Mucosa of rectum (tissue), 2 donors: ENCODE measurements around the gene KCNJ3.

Experiments used
- H3K27ac ChIP-seq, 2 donors: one replicate each; pipeline ENCODE4 v1.7.0; 2013; ENCODE audit warnings: inconsistent platforms in 2 of 2, low read depth in 2 of 2, low read length in 2 of 2
- H3K27me3 ChIP-seq, 2 donors: one replicate each; pipeline ENCODE4 v1.7.0; 2013; ENCODE audit warnings: low read length in 2 of 2; ENCODE audit not compliant: control insufficient read depth in 2 of 2, insufficient read depth in 2 of 2
- H3K36me3 ChIP-seq, 2 donors: one replicate each; pipeline ENCODE4 v1.7.0; 2013; ENCODE audit warnings: low read length in 2 of 2; ENCODE audit not compliant: control insufficient read depth in 2 of 2, insufficient read depth in 2 of 2
- H3K4me1 ChIP-seq, 2 donors: one replicate each; pipeline ENCODE4 v1.7.0; 2013; ENCODE audit warnings: low read length in 2 of 2, mild to moderate bottlenecking in 1 of 2; ENCODE audit not compliant: control insufficient read depth in 2 of 2, insufficient read depth in 2 of 2
- H3K4me3 ChIP-seq, 2 donors: one replicate each; pipeline ENCODE4 v1.7.0; 2013; ENCODE audit warnings: low read length in 2 of 2
- H3K9ac ChIP-seq, 2 donors: one replicate each; pipeline ENCODE4 v1.7.0; 2013; ENCODE audit warnings: low read length in 2 of 2, low read depth in 1 of 2, mild to moderate bottlenecking in 1 of 2
- H3K9me3 ChIP-seq, 2 donors: one replicate each; pipeline ENCODE4 v1.7.0; 2013; ENCODE audit warnings: low read length in 2 of 2; ENCODE audit not compliant: control insufficient read depth in 2 of 2
- donor health status: healthy.
- donor health status: Normal muscosa, but diverticular disease.

Gene KCNJ3

DNA sequence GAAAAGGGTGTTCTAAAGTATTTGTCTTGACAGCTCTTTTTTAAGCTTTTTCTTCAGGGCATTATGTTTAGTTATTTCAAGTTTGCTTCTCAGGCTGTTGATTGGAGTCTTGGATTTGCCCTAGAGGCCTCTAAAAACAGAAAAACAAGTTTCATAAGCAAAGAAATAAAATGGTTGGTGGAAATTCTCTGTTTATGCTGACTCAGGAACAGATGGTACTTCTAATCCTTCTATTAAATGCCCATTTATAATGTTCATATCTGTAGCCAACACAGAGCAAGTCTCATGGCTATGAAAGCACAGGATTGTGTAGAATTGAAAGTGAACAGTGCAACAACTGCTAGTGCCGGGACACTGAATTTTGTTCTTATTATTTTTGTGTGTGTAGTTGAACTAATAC lies 60.4 kb downstream of the KCNJ3 start:
- Histone ChIP-seq H3K27ac (no peak overlapping the region), H3K27me3 (no peaks in the 10 kb centered on the region), H3K36me3 (no peaks in the 10 kb centered on the region), H3K4me1 (no peaks in the 10 kb centered on the region), H3K9ac (no peak overlapping the region), H3K9me3 (no peaks in the 10 kb centered on the region), H3K4me3 (no peak overlapping the region)

DNA sequence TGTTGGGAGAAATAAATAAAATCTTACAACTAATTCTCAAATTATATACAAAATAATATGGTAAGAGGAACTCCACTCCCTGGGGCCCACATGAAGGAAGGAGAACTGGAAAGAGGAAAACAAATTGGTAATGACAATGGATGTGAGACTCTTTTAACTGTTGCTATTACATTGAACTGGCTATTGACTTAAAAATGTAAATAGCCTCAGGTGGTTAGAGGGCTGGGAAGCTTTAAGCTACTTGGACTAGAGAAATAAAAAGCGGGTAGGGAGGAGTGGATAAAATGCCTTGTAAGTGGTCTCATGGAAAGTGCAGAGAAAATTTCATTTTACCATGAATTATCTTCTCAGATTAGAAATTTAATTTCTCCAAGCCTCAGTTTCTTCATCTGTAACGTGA lies 64.1 kb downstream of the KCNJ3 start:
- Histone ChIP-seq H3K9me3 (no peaks in the 10 kb centered on the region), H3K9ac (no peak overlapping the region), H3K4me3 (no peak overlapping the region), H3K27ac (no peak overlapping the region), H3K4me1 (no peaks in the 10 kb centered on the region), H3K27me3 (no peaks in the 10 kb centered on the region), H3K36me3 (no peaks in the 10 kb centered on the region)

DNA sequence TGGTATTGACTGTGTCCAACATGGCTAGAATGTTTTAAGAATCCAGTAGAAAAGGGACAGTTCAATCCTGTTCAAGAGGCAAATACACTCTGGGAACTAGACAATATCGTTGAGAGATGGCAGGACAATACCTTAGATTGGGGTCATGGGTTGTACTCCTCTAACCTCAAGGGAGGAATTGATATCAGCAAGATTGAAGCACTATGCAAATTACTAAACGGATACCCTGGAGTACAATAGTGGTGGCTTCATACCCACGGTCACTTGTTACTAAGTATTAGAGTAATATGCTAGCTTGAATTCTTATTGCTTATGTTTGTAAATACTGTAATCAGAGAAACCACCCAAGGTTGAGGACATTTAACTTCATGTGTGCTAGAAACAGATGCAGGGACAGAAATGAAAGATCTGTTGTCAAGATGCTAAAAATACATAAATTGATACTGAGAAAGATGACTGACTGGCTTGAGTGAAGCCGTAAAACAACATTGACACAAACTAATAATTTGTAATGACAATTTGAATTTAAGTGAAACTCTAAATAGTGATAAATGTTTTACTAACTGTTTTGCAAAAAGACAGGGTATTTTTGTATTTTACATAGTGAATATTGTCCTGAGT lies 73.3 kb downstream of the KCNJ3 start:
- no peaks in the 10 kb centered on the region for H3K9me3 ChIP-seq
- no peak overlapping the region for H3K9ac ChIP-seq
- no peaks in the 10 kb centered on the region for H3K4me1 ChIP-seq
- H3K27ac ChIP-seq: no peak overlapping the region
- no peak overlapping the region for H3K4me3 ChIP-seq
- no peaks in the 10 kb centered on the region for H3K36me3 ChIP-seq
- no peaks in the 10 kb centered on the region for H3K27me3 ChIP-seq

DNA sequence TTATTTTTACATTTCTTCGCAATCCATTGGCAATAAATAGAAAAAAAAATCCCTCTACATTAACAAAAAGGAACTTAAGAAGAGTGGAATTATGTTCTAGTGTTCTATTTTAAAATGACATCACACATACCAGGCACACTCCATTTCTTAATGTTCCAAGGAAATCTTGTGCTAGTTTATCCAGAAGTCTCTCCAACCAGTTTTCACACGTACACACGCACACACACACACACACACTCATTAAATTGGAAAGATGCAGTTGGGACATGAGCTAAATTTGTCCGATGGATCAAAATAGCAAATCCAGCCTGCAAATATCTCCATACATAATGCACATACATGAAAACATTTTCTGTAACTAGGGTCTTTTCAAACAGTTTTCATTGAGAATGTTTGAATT lies 78.3 kb downstream of the KCNJ3 start:
- Histone ChIP-seq H3K27ac (no peak overlapping the region), H3K9ac (no peak overlapping the region), H3K36me3 (no peaks in the 10 kb centered on the region), H3K9me3 (no peaks in the 10 kb centered on the region), H3K4me3 (no peak overlapping the region), H3K27me3 (no peaks in the 10 kb centered on the region), H3K4me1 (no peaks in the 10 kb centered on the region)

DNA sequence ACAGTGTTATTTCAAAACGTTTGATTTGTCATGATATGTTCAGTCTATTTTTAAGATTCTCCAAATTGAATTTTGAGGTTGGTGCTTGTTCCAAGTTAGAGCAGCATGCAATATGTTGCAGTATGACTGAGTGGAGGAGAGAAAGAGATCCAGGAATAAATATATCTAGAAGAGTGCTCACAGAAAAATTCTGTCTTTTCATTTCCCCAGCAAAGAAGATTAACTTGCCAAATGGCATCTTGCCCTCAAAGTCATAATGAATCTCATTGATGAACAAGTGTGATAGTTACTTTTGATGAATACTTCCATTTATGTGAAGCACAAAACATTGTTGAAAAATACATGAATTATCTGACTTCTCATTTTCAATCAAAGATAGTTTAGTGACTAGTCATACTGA lies 95.9 kb downstream of the KCNJ3 start:
- no peaks in the 10 kb centered on the region for H3K4me1 ChIP-seq
- H3K27ac ChIP-seq: no peak overlapping the region
- H3K4me3 ChIP-seq: no peak overlapping the region
- H3K9me3 ChIP-seq: no peaks in the 10 kb centered on the region
- no peaks in the 10 kb centered on the region for H3K36me3 ChIP-seq
- no peaks in the 10 kb centered on the region for H3K27me3 ChIP-seq
- H3K9ac ChIP-seq: no peak overlapping the region

DNA sequence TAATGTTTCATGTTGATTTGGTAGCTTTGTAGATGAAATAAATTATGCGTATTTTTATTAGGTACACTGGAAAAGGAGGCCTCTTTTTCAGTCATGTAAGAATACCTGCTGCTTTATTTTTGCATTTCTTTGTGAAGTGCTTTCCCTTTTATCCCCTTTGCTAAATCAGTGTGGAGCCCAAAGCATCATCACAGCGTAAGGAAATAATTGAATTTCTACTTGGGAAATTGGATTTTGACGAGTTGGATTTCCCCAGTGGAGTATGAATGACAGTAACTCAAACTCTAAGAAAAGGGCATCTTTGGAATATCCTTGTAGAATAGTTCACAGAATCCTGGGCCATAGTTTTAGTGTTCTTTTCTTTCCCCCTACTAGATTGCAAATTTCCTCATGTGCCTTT lies 97.2 kb downstream of the KCNJ3 start:
- no peaks in the 10 kb centered on the region for H3K9me3 ChIP-seq
- no peak overlapping the region for H3K4me3 ChIP-seq
- no peaks in the 10 kb centered on the region for H3K4me1 ChIP-seq
- H3K36me3 ChIP-seq: no peaks in the 10 kb centered on the region
- no peaks in the 10 kb centered on the region for H3K27me3 ChIP-seq
- no peak overlapping the region for H3K9ac ChIP-seq
- H3K27ac ChIP-seq: no peak overlapping the region

DNA sequence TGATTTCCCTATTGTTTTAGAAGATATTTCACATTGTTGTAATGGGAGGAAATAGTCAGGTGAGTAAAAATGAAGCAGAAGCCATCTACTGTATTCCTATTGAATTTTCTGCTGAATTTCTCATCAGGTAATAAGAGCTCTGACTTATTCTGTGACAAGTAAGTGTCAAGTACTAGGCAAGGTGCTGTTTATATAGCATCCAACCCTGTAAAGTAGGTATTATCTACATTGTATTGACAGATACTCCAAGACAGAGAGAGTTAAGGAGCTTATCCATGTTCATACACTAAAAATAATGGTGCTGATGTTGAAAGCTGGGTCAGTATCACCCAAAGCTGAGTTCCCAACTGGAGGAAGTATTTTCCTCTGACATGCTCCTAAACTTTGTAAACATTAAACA lies 106.0 kb downstream of the KCNJ3 start:
- Histone ChIP-seq H3K36me3 (no peaks in the 10 kb centered on the region), H3K4me1 (no peaks in the 10 kb centered on the region), H3K27ac (no peak overlapping the region), H3K4me3 (no peak overlapping the region), H3K9me3 (no peaks in the 10 kb centered on the region), H3K27me3 (no peaks in the 10 kb centered on the region), H3K9ac (no peak overlapping the region)

DNA sequence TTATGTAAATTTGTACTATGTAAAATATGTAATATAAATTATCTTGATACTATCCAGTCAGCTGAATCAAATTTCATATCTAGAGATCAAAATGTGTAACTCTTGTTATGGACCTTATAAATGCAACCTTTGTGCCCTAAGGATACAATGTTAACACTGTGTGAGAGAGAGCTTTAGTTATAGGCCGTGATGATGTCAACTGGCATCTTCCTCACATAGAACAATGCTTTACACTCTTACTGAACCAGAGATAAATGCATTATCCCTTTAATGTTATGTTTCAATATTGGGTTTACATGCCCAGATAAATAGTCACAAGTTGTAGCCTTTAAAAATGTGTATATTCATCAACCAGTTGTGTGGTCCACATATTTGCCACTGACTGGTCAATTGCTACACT lies 115.1 kb downstream of the KCNJ3 start:
- no peak overlapping the region for H3K9ac ChIP-seq
- no peaks in the 10 kb centered on the region for H3K4me1 ChIP-seq
- no peak overlapping the region for H3K4me3 ChIP-seq
- H3K36me3 ChIP-seq: no peaks in the 10 kb centered on the region
- H3K9me3 ChIP-seq: no peaks in the 10 kb centered on the region
- no peaks in the 10 kb centered on the region for H3K27me3 ChIP-seq
- no peak overlapping the region for H3K27ac ChIP-seq

DNA sequence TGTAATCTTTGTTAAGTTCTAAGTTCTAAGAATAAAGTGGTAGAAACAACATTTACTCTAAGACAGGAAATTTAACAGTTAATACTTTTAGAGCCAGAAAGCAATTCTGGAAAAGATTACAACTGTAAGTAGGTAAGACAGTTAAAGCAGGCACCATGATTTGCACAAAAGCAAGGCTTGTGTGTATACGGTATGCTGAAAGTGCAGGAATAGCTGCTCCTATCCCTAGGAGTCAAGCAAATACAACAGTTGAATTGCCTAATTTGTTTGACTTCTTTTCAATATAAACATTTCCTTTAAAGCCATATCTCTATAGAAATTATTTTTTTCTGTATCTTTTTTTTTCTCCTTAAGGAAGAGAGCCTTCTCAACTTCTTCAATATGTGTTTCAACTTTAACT lies 116.4 kb downstream of the KCNJ3 start:
- no peaks in the 10 kb centered on the region for H3K27me3 ChIP-seq
- no peaks in the 10 kb centered on the region for H3K36me3 ChIP-seq
- no peak overlapping the region for H3K27ac ChIP-seq
- H3K9ac ChIP-seq: no peak overlapping the region
- H3K9me3 ChIP-seq: no peaks in the 10 kb centered on the region
- no peaks in the 10 kb centered on the region for H3K4me1 ChIP-seq
- no peak overlapping the region for H3K4me3 ChIP-seq

DNA sequence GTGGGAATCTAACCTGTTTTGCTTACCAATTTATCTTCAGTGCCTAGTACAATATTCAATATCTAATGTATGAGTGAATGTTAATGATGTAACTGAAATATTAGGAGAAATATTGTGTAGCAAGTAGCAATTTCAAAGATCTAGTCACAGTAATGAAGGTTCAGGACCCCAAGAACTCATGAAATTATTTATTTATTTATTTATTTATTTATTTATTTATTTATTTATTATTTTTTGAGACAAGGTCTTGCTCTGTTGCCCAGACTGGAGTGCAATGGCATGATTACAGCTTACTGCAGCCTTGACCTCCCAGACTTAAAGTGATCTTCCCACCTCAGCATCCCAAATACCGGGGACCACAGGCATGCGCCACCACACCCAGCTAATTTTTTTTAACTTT lies 126.9 kb downstream of the KCNJ3 start:
- H3K36me3 ChIP-seq: no peaks in the 10 kb centered on the region
- no peaks in the 10 kb centered on the region for H3K9me3 ChIP-seq
- no peak overlapping the region for H3K27ac ChIP-seq
- no peak overlapping the region for H3K9ac ChIP-seq
- no peaks in the 10 kb centered on the region for H3K27me3 ChIP-seq
- no peak overlapping the region for H3K4me3 ChIP-seq
- H3K4me1 ChIP-seq: no peaks in the 10 kb centered on the region

DNA sequence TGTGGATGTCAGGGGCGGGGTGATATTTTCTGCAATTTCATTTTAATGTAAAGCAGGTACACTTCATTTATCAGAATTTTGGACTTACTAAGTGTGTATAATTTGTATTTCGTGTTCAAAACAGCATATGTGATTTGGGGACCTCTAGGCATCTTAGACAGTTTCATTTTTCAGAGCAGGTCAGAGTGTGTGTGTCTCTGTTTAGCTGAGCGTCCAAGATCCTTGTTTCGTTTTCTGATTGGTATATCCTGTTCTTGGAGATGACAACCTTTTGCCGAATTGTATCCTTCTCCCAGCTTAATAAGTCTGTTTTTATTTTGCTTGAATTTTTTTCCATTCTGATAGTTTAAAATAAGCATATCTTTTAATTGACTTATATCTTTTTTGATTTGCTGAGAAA lies 128.3 kb downstream of the KCNJ3 start:
- Histone ChIP-seq H3K36me3 (no peaks in the 10 kb centered on the region), H3K27ac (no peak overlapping the region), H3K9ac (no peak overlapping the region), H3K4me1 (no peaks in the 10 kb centered on the region), H3K4me3 (no peak overlapping the region), H3K27me3 (no peaks in the 10 kb centered on the region), H3K9me3 (no peaks in the 10 kb centered on the region)
